NCI-H187 treated with DMSO at 0.1 percent for 48 hours (cell line): ENCODE measurements around the gene FARP1.
A peak's percentile ranks its signal among the peaks of the same experiment; 100 is the strongest.

Source experiments
- DNase-seq: peaks from one replicate; lab custom pipeline; 2025; lab: John Stamatoyannopoulos, UW

FARP1 gene

DNA sequence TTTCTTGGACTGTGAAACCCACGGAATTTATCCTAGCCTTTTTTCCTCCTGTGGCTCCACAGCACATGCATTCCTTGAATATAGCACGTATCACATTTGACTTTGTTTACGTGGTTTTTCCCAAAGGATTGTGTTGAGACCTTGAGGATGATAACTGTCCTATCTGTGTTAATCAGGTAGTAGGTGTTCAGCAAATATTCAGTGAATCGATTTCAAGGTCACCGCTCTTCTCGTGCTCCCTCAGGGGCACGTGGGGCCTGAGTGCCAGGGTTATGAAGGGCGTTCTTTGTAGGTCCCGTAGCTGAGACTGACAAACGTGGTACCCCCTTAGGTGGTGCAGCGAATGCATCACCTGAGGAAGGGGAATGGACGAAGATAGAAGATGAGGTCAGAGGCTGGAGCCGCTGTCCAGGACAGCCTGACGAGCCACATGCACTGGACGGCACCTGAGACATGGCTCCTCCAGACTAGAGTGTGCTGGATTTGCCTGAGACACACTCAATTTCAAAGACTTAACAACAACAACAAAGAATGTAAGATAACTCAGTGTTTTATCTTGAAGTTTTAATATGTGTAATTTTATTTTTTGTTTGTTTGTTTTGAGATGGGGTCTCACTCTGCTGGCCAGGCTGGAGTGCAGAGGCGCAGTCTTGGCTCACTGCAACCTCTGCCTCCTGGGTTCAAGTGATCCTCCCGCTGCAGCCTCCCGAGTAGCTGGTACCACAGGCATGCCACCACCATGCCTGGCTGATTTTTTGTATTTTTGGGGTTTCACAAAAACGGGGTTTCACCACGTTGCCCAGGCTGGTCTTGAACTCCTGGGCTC lies 165.4 kb downstream of the FARP1 start:
- no peak for DNase-seq

DNA sequence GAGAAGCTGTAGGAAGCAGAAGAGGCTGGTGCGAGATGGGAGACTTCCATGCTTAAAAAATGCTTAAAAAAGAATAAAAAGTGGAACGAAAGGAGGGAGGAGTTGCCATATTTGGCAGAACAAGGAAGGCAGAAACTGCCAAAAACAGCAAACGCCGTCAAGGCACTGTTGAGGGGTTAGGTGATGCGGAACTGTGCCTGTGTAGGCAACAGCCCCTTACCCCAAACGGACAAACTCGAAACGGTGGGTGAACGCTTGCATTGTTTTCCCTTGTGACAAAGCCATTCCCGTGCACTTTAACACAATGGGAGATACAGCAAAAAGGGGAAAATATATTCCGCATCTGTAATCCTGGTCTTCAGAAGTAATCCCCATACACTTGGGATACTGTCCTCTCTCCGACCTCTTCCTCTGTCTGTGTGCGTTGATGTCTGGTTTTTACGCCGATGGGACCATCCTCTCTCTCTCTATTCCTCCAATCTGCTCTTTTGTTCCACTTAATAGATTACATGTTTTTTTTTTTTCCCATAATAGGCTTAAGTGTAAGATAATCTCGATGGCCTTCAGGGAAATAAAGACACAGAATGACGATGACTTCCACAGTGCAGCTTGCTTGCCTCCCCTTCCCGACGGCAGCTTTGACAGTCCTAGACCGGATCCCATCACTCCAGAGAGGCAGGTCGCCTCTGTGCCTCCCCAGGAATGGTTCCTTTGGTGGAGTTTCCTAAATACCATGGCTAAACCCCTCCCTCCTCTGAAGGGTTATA lies 166.9 kb downstream of the FARP1 start:
- no peak for DNase-seq

DNA sequence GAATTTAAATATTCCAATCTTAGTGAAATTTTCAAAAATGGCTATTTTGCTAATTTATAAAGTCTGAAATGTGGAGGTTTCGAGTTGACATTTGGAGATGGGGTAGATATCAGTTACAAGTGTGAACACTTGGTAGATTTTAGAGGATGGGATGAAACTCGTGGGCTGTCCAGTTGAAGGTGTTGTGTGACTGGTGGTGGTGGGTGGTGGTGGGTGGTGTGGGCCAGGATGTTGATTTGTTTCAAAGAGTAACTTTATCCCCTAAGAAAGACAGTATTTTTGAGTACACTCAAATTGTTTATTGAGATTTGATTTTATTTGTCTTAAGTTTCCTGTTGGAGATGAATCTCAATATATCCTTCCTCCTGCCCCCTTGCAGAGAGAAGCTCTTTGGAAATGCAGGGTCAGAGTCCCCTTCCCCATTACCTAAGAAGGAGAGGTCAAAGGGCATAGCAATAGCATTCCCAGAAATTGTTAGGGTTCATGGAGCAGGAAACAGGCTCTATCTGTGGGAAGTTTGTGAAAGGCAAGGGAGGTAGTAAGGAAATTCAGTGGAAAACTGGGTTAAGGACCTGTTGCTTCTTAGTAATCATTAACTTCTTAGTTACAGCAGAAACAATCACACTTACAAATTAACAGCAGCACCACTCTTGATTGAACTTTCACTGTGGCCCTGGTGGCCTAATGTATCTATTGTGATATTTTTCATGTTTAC lies 167.7 kb downstream of the FARP1 start:
- DNase-seq: no peak

GRCh38 chr13:98311200-98311548 lies 168.3 kb downstream of the FARP1 start:
- DNase-seq: no peak

- DNase-seq: no peak
These were observed 169.7 kb downstream of the FARP1 start for GRCh38 chr13:98312606-98313005.

- no peak for DNase-seq
These were observed 170.4 kb downstream of the FARP1 start for GRCh38 chr13:98313023-98313921.

DNA sequence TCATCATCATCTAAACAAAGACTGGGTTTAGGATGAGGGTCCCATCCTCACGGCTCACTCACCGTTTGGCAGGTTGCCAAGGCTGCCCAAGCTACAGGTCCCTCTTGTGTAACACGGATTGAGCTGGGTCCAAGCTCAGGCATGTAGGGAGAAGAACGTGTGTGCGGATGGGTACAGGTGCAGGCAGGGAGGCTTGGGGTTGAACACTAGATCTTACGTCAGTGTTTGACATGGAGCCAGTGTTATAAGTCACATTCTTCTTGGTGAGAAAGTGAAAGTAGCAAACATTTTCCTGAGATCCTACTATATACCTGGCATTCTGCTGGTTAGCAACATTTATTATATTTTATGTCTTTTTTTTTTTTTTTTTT lies 171.0 kb downstream of the FARP1 start:
- no peak for DNase-seq

- DNase-seq: peak; percentile 49
These were observed 172.6 kb downstream of the FARP1 start for GRCh38 chr13:98315466-98315865.

GRCh38 chr13:98315902-98316301 lies 173.0 kb downstream of the FARP1 start:
- DNase-seq: no peak

DNA sequence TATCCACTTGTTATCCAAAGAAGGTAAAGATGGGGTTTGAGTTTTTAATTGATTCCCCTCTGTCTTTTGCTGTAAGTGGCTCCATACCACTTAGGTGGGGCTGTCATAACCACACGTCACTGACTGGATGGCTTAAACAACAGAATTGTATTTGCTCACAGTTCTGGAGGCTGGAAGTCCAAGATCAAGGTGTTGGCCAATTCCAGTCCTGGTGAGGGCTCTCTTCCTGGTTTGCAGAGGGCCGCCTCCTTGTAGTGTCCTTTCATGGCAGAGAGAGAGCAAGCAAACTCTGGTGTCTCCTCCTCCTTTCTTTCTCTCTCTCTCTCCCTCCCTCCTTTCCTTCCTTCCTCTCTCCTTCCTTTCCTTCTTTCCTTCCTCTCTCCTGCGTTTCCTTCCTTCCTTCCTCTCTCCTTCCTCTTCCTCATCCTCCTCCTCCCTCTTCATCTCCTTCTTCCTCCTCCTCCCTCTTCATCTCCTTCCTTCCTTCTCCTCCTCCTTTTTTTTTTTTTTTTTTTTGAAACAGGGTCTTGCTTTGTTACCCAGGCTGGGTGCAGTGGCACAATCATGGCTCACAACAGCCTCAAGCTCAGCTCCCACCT lies 174.8 kb downstream of the FARP1 start:
- no peak for DNase-seq

GRCh38 chr13:98318263-98318878 lies 175.5 kb downstream of the FARP1 start:
- DNase-seq: no peak

- no peak for DNase-seq
These were observed 177.7 kb downstream of the FARP1 start for GRCh38 chr13:98320561-98321105.

DNA sequence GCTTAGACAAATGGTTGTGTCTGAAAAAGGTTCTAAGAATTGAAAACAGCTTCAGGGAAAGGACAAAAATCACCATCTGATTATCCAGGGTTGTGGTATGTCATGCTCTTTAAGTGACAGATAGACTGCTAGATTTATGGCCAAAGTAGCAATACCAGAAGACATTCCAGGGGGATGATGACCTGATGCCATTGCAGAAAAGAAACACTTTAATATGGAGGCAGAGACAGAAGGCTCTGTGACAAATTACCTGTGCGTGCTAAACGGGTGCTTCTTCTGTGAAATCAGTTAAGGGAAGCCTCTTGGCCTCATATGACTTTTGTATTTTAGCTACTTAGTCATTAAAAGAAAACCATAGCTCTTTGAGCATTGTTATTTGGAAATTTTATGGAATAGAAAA lies 178.5 kb downstream of the FARP1 start:
- no peak for DNase-seq

GRCh38 chr13:98322091-98322718 lies 179.3 kb downstream of the FARP1 start:
- no peak for DNase-seq

DNA sequence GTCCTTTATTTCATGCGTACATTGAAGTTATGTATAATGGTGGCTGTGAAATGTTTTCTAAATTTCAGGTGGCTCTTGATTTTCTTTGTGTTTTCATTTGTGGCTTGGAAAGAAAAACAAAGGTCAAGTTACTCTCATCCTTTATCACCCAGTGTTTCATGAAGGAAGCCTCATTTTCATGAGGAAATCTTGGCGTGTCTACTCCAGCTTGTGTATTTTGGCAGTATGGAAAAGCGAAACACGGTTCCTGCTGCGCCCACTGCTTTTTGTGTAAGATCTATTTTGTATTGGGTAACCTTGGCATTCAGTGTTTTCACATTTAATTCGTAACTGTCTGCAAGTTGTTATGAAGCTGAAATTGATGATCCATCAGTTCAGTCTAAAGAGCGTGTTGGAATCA lies 181.2 kb downstream of the FARP1 start:
- DNase-seq: no peak

DNA sequence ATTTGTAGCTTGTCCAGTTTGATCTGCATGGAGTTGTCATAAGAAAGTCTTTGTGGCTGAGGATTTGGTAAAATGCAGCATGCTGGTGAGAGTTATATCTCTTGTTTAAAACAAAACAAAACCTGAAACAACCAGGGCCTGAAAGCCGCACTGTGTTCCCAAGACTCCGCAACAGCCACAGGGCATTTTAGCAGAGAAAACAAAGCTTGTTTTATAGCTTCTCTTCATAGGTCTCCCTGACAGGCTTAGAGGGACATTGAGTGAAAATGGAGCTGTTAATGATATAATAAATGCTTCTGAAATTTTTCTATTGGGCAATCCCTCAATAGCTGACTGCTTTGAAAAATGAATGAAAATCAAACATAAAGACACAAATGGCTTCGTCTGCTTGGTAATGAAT lies 182.8 kb downstream of the FARP1 start:
- DNase-seq: no peak

GRCh38 chr13:98326291-98326690 lies 183.4 kb downstream of the FARP1 start:
- no peak for DNase-seq

DNA sequence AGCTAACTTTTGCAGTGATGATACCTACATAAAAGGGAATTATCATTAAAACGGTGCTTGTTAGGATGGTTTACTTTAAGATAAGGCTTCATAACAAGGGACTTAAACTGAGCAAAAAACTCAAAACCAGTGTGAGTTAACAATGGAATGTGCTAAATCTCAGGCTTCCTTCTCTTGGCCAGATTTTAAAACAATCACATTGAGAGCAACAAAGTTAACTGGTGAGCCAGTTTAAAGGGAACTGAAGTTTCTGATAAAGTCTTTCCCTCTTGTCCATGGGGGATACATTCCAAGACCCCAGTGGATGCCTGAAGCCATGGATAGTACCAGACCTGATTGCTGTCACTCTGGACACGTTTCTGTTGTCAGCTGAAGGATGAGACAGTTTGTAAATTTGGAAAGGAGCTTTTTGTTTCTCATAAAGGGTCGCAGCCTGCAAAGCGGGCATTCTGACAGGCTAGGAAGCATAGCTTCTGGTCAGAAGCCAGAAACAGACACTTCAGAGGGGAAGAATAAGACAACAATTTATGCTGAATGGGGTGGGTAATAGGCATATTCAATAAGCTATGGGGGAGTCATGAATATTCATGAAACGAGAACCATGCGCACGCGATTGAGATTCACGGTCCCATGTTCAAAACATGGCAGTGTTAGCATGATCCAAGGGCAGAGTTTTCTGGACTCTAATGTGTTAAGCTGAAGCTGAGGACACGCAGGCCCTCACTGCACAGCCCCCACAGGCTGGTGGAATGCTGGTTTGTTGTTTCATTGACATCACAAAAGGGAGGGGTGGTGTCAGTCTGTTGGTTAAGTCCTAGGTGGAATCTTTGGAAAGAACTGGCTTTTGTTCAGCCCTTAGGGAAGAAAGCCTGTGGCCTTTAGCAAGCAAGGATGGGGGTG lies 184.7 kb downstream of the FARP1 start:
- DNase-seq: no peak

GRCh38 chr13:98328511-98328910 lies 185.6 kb downstream of the FARP1 start:
- no peak for DNase-seq
